IPS DF 6.9 (cell line): ENCODE results near the gene PPIL1.
"Not testable (repeated sequence)": the region's sequence is repeated elsewhere in the genome, so short reads cannot be mapped to it uniquely, and the experiment has no call there.

Experiments
- DNase-seq: peaks from one replicate; pipeline ENCODE4 v3.0.0-alpha.2; 2013; ENCODE audit warnings: low read depth, low spot score
- H3K27ac ChIP-seq: one replicate; pipeline ENCODE4 v1.5.1; 2013; ENCODE audit warnings: low read length, control low read depth
- H3K27me3 ChIP-seq: 2 replicates; pipeline ENCODE4 v1.6.1; 2013; ENCODE audit warnings: mild to moderate bottlenecking, low read length; ENCODE audit not compliant: control insufficient read depth, insufficient read depth
- H3K36me3 ChIP-seq: 2 replicates; pipeline ENCODE4 v1.6.1; 2013; ENCODE audit warnings: low read length; ENCODE audit not compliant: control insufficient read depth, insufficient read depth
- H3K4me1 ChIP-seq: 2 replicates; pipeline ENCODE4 v1.6.1; 2013; ENCODE audit warnings: low read length; ENCODE audit not compliant: control insufficient read depth, insufficient read depth
- H3K4me3 ChIP-seq: 2 replicates; pipeline ENCODE4 v1.5.1; 2013; ENCODE audit warnings: mild to moderate bottlenecking, low read length
- H3K9me3 ChIP-seq: 2 replicates; pipeline ENCODE4 v1.6.1; 2013; ENCODE audit warnings: low read length, inconsistent platforms; ENCODE audit not compliant: control insufficient read depth, insufficient read depth
- WGBS: extraction: QIAGEN DNeasy Blood & Tissue Kit; methylation state at CpG from one replicate; pipeline ENCODE4 v1.1.7; 2013; ENCODE audit warnings: mixed read lengths, missing lambda C conversion rate; ENCODE audit not compliant: insufficient read length, insufficient coverage; 5-methylcytosine and 5-hydroxymethylcytosine counted together

PPIL1 gene

GRCh38 chr6:36912030-36912454 is 37.4 kb upstream of the PPIL1 start:
- H3K27ac ChIP-seq, result no peak overlapping the region
- no peaks in the 10 kb centered on the region for H3K27me3 ChIP-seq
- no peaks in the 10 kb centered on the region for H3K9me3 ChIP-seq
- no peak for DNase-seq
- H3K36me3 ChIP-seq, result no peaks in the 10 kb centered on the region
- no peak overlapping the region for H3K4me3 ChIP-seq
- no peaks in the 10 kb centered on the region for H3K4me1 ChIP-seq
- WGBS, result no CpG with 5 or more reads among the region's 4 CpGs

- Histone ChIP-seq H3K27ac (no peak overlapping the region), H3K4me1 (no peaks in the 10 kb centered on the region), H3K36me3 (no peaks in the 10 kb centered on the region), H3K4me3 (no peak overlapping the region), H3K9me3 (no peaks in the 10 kb centered on the region), H3K27me3 (no peaks in the 10 kb centered on the region)
- WGBS, result no CpG with 5 or more reads among the region's 2 CpGs
- no peak for DNase-seq
Measured at GRCh38 chr6:36908747-36909146, 34.1 kb upstream of the PPIL1 start.

GRCh38 chr6:36907781-36908180 is 33.2 kb upstream of the PPIL1 start:
- H3K27me3 ChIP-seq, result no peaks in the 10 kb centered on the region
- no CpG with 5 or more reads among the region's 5 CpGs for WGBS
- no peak overlapping the region for H3K4me3 ChIP-seq
- no peaks in the 10 kb centered on the region for H3K9me3 ChIP-seq
- no peak overlapping the region for H3K27ac ChIP-seq
- H3K4me1 ChIP-seq, result no peaks in the 10 kb centered on the region
- no peak for DNase-seq
- no peaks in the 10 kb centered on the region for H3K36me3 ChIP-seq

- DNase-seq, result no peak
- Histone ChIP-seq H3K36me3 (no peaks in the 10 kb centered on the region), H3K9me3 (no peaks in the 10 kb centered on the region), H3K27me3 (no peaks in the 10 kb centered on the region), H3K4me3 (no peak overlapping the region), H3K4me1 (no peaks in the 10 kb centered on the region), H3K27ac (no peak overlapping the region)
- WGBS, result no CpG with 5 or more reads among the region's 2 CpGs
Measured at GRCh38 chr6:36906539-36907325, 32.1 kb upstream of the PPIL1 start.

GRCh38 chr6:36904851-36905393 is 30.3 kb upstream of the PPIL1 start:
- no peak for DNase-seq
- WGBS, result no CpG with 5 or more reads among the region's 5 CpGs
- Histone ChIP-seq H3K4me1 (no peaks in the 10 kb centered on the region), H3K27me3 (no peaks in the 10 kb centered on the region), H3K36me3 (no peaks in the 10 kb centered on the region), H3K27ac (no peak overlapping the region), H3K9me3 (no peaks in the 10 kb centered on the region), H3K4me3 (no peak overlapping the region)

- no peak for DNase-seq
- Histone ChIP-seq H3K27ac (no peak overlapping the region), H3K4me3 (no peak overlapping the region), H3K9me3 (no peaks in the 10 kb centered on the region), H3K36me3 (no peaks in the 10 kb centered on the region), H3K27me3 (no peaks in the 10 kb centered on the region), H3K4me1 (no peaks in the 10 kb centered on the region)
- WGBS, result no CpG with 5 or more reads among the region's 4 CpGs
Measured at GRCh38 chr6:36904114-36904513, 29.5 kb upstream of the PPIL1 start.

GRCh38 chr6:36897609-36898008 is 23.0 kb upstream of the PPIL1 start:
- H3K4me3 ChIP-seq, result no peak overlapping the region
- no peaks in the 10 kb centered on the region for H3K36me3 ChIP-seq
- H3K27me3 ChIP-seq, result no peaks in the 10 kb centered on the region
- H3K27ac ChIP-seq, result no peak overlapping the region
- WGBS, result no CpG with 5 or more reads among the region's 6 CpGs
- no peaks in the 10 kb centered on the region for H3K4me1 ChIP-seq
- H3K9me3 ChIP-seq, result no peaks in the 10 kb centered on the region
- no peak for DNase-seq

GRCh38 chr6:36893976-36894932 is 19.7 kb upstream of the PPIL1 start:
- Histone ChIP-seq H3K4me3 (no peak overlapping the region), H3K27me3 (no peaks in the 10 kb centered on the region), H3K9me3 (no peaks in the 10 kb centered on the region), H3K4me1 (no peaks in the 10 kb centered on the region), H3K27ac (no peak overlapping the region), H3K36me3 (no peaks in the 10 kb centered on the region)
- WGBS, result no CpG with 5 or more reads among the region's 8 CpGs
- no peak for DNase-seq

- not testable (repeated sequence) for H3K36me3 ChIP-seq, H3K27ac ChIP-seq, H3K9me3 ChIP-seq, H3K4me3 ChIP-seq, H3K27me3 ChIP-seq, DNase-seq, H3K4me1 ChIP-seq
- no CpG with 5 or more reads among the region's 2 CpGs for WGBS
Measured at GRCh38 chr6:36891153-36891552, 16.6 kb upstream of the PPIL1 start.

- no peaks in the 10 kb centered on the region for H3K36me3 ChIP-seq
- H3K27ac ChIP-seq, result no peak overlapping the region
- H3K9me3 ChIP-seq, result no peaks in the 10 kb centered on the region
- DNase-seq, result no peak
- no peaks in the 10 kb centered on the region for H3K4me1 ChIP-seq
- H3K4me3 ChIP-seq, result no peak overlapping the region
- no CpG with 5 or more reads among the region's 3 CpGs for WGBS
- no peaks in the 10 kb centered on the region for H3K27me3 ChIP-seq
Measured at GRCh38 chr6:36890112-36890663, 15.6 kb upstream of the PPIL1 start.
